ENCODE data around the gene ADD3.

ADD3 gene

DNA sequence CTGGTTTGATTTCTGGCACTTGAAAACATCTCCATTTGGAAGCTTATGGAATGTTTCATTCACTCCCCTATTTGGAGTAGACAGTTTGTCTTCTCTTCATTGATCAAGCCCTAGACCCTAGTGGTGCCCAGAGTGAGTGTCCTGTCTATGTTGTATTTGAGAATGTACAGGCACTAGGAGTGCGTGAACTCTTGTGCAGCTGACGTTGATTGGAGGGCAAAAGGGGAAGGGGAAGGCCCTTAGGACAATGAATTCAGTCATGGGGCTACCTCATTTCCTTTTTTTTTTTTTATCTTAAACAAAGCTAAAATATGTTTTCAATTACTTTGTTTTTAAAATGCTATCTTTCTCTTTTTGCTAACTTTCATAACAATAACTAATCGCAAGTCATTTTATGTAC is 66.5 kb downstream of the ADD3 start:
- no peak for DNase-seq (ENCODE audit: low read depth)
- TF ChIP-seq CTCF (IDR thresholded peaks at IDR 0.05; ENCODE audit: low read depth, low read length, missing control alignments) = no peak
- H3K4me3 ChIP-seq (ENCODE audit: low read depth, low read length) = no peak overlapping the region

DNA sequence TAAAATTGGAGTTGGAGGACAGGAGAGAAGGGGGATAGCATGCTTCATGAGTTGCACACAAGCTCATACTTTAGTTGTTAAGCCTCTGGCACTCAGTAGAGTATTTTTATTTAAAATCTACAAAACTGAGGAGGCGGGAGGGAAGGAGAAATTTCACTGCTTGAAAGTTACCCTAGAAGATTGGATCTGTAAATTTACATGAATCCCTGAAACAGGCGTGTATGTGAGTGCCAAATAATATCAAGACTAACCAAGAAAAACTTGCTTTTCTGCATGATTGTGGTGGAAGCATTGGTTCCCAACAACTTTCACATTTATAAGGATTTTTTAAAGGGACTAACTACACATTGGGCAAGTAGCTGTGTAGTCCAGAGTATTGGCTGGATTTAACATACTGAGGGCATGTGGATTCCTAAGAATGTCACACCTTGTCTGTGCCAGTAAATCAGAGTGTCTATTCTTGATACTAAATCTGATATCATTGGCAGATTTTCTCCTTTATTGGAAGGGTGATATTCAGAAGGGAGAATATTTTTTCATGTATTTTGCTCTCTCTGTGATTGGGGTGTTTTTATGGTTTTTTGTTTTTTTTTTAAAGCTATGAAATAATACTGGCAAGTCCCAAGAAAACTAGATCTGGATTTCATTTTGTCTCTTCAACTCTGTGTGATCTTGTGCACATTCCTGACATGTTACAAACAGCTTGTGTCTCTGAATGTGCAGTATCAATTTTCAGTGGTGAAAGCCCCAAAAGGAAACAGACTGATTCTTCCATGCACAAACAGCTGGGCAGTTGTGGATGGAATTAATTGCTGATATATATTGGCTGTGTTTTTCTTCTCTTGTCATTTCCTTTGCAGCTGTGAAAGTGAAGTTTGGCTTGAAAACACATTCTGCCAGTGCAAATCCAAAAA is 67.2 kb downstream of the ADD3 start:
- no peak for DNase-seq (ENCODE audit: low read depth)

DNA sequence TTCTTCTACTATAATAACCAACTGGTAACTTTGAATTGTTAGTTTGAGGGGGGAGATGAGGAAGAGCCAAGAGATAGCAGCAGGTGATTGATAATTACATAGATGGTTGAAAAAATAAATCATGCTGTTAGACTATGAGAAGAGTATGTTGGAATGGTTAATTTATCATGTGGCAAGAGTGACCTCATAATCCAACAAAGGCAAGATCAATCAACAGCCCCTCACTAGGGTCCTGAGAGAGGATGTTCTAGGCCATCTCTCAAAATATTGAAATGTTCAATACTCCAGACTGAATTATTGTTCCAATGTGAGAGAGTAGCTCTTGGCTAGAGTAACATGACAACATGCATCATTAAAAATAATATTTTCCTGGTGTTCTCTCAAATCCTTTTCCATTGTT is 67.9 kb downstream of the ADD3 start:
- DNase-seq (ENCODE audit: low read depth) = no peak
- TF ChIP-seq CTCF (IDR thresholded peaks at IDR 0.05; ENCODE audit: low read depth, low read length, missing control alignments) = no peak
- H3K4me3 ChIP-seq (ENCODE audit: low read depth, low read length) = no peak overlapping the region

More for the DNA sequence above, 67.2 kb downstream of the ADD3 start:
- TF ChIP-seq CTCF (IDR thresholded peaks at IDR 0.05; ENCODE audit: low read depth, low read length, missing control alignments) = no peak
- H3K4me3 ChIP-seq (ENCODE audit: low read depth, low read length) = no peak overlapping the region

- DNase-seq (ENCODE audit: low read depth) = peak; percentile 62
- no peak for TF ChIP-seq CTCF (IDR thresholded peaks at IDR 0.05; ENCODE audit: low read depth, low read length, missing control alignments)
- peak overlapping the region; percentile 35 for H3K4me3 ChIP-seq (ENCODE audit: low read depth, low read length)
Measured at GRCh38 chr10:110076559-110077318, 69.0 kb downstream of the ADD3 start.

GRCh38 chr10:110077436-110078130 is 69.8 kb downstream of the ADD3 start:
- DNase-seq (ENCODE audit: low read depth) = no peak
- no peak for TF ChIP-seq CTCF (IDR thresholded peaks at IDR 0.05; ENCODE audit: low read depth, low read length, missing control alignments)

GRCh38 chr10:110078317-110078716 is 70.5 kb downstream of the ADD3 start:
- H3K4me3 ChIP-seq (ENCODE audit: low read depth, low read length) = no peak overlapping the region

More at GRCh38 chr10:110077436-110078130, 69.8 kb downstream of the ADD3 start:
- peak overlapping the region; percentile 35; the same call in 1 of the 2 replicates for H3K4me3 ChIP-seq (ENCODE audit: low read depth, low read length)

More at GRCh38 chr10:110078317-110078716, 70.5 kb downstream of the ADD3 start:
- TF ChIP-seq CTCF (IDR thresholded peaks at IDR 0.05; ENCODE audit: low read depth, low read length, missing control alignments) = no peak
- no peak for DNase-seq (ENCODE audit: low read depth)
